HCT116 (cell line): ENCODE results near the gene UCHL3.

ENCODE experiments used
- CEBPB ChIP-seq: IDR thresholded peaks from 2 replicates; pipeline ENCODE4 v1.6.1; 2012; ENCODE audit warnings: low read depth
- CTCF ChIP-seq, 3 experiments: fragments of 200-600 bp in 1 of 3; sonication (generic) in 1 of 3; IDR thresholded peaks in 2 of 3; conservative IDR thresholded peaks in 1 of 3; 2 replicates each; pipeline ENCODE4 v1.5.1; 2012 to 2017; ENCODE audit warnings: low read depth in 2 of 3, low read length in 2 of 3, antibody characterized with exemption in 1 of 3, borderline replicate concordance in 1 of 3, control low read depth in 1 of 3, mild to moderate bottlenecking in 1 of 3, mixed read lengths in 1 of 3, mixed run types in 1 of 3, moderate library complexity in 1 of 3; ENCODE audit not compliant: insufficient read depth in 1 of 3
- EZH2phosphoT487 ChIP-seq: fragments of 200-600 bp; IDR thresholded peaks from 2 replicates; pipeline ENCODE4 v1.6.1; 2018; ENCODE audit warnings: antibody characterized with exemption, borderline replicate concordance
- JUND ChIP-seq: IDR thresholded peaks from 2 replicates; pipeline ENCODE4 v1.6.1; 2012
- POLR2A ChIP-seq: IDR thresholded peaks from 2 replicates; pipeline ENCODE4 v1.7.0; 2011; ENCODE audit warnings: borderline replicate concordance; ENCODE audit not compliant: insufficient read depth, insufficient read length; ENCODE audit errors: extremely low read depth
- POLR2AphosphoS5 ChIP-seq: IDR thresholded peaks from 2 replicates; pipeline ENCODE4 v1.6.1; 2011; ENCODE audit warnings: mild to moderate bottlenecking, low read depth, low read length, moderate library complexity
- REST ChIP-seq: IDR thresholded peaks from 2 replicates; pipeline ENCODE4 v1.6.1; 2012; ENCODE audit warnings: low read depth
- SP1 ChIP-seq: IDR thresholded peaks from 2 replicates; pipeline ENCODE4 v1.6.1; 2012; ENCODE audit warnings: low read depth
- YY1 ChIP-seq: IDR thresholded peaks from 2 replicates; pipeline ENCODE4 v1.6.1; 2011; ENCODE audit warnings: low read length, low read depth, moderate library complexity, mild to moderate bottlenecking; ENCODE audit not compliant: insufficient replicate concordance; ENCODE audit errors: extremely low read depth
- ZFX ChIP-seq: fragments of 450-650 bp; IDR thresholded peaks from 2 replicates; pipeline ENCODE4 v1.6.1; 2017
- ZNF274 ChIP-seq: fragments of 200-500 bp; sonication (Bioruptor generic); IDR thresholded peaks from 2 replicates; pipeline ENCODE4 v1.6.1; 2014; ENCODE audit warnings: mild to moderate bottlenecking, low read depth, low read length, inconsistent platforms

GRCh38 chr13:75511051-75511625 is 38.5 kb upstream of the UCHL3 start:
- TF ChIP-seq POLR2A, result no peak
- no peak for TF ChIP-seq ZFX
- no peak for TF ChIP-seq CTCF (IDR thresholded peaks at IDR 0.05 in 2 of 3, conservative IDR thresholded peaks at IDR 0.05 in 1 of 3; ENCODE audit: borderline replicate concordance in 1 of 3, insufficient read depth in 1 of 3, low read depth in 2 of 3, low read length in 2 of 3)
- no peak for TF ChIP-seq POLR2AphosphoS5
- TF ChIP-seq CEBPB, result no peak
- TF ChIP-seq ZNF274, result no peak
- no peak for TF ChIP-seq YY1
- no peak for TF ChIP-seq REST
- TF ChIP-seq SP1, result no peak
- TF ChIP-seq JUND, result no peak
- TF ChIP-seq EZH2phosphoT487, result no peak
